GM12878 (cell line): ENCODE measurements around the gene UTP14A.

Experiments used
- CTCF ChIP-seq, 3 experiments: IDR thresholded peaks in 2 of 3; conservative IDR thresholded peaks in 1 of 3; 2 replicates each; pipeline ENCODE4 v1.5.1; 2011; ENCODE audit warnings: low read depth in 3 of 3, low read length in 3 of 3, mild to moderate bottlenecking in 3 of 3, control low read depth in 2 of 3, moderate library complexity in 2 of 3, inconsistent platforms in 1 of 3, mixed read lengths in 1 of 3; ENCODE audit not compliant: control insufficient read depth in 2 of 3, insufficient read depth in 1 of 3; ENCODE audit errors: extremely low read depth in 1 of 3
- HCFC1 ChIP-seq: fragments of 150-350 bp; IDR thresholded peaks from 2 replicates; pipeline ENCODE4 v1.6.1; 2014; ENCODE audit warnings: low read length
- MAX ChIP-seq: IDR thresholded peaks from 2 replicates; pipeline ENCODE4 v1.6.1; 2012; ENCODE audit warnings: low read depth, low read length, improper control_type of control experiment
- MXI1 ChIP-seq: fragments of 150-350 bp; IDR thresholded peaks from 2 replicates; pipeline ENCODE4 v1.6.1; 2011; ENCODE audit warnings: low read depth, mild to moderate bottlenecking, inconsistent platforms, low read length, improper control_type of control experiment
- PAX8 ChIP-seq: fragments of 450-650 bp; IDR thresholded peaks from 2 replicates; pipeline ENCODE4 v1.6.1; 2017; ENCODE audit warnings: mild to moderate bottlenecking, moderate library complexity
- POLR2A ChIP-seq: IDR thresholded peaks from 2 replicates; pipeline ENCODE4 v1.6.1; 2011; ENCODE audit warnings: low read depth, mild to moderate bottlenecking, low read length
- TCF7 ChIP-seq: IDR thresholded peaks from 2 replicates; pipeline ENCODE4 v1.6.1; 2014; ENCODE audit warnings: antibody characterized with exemption, borderline replicate concordance

GRCh38 chrX:129931411-129932015, 25.5 kb downstream of the UTP14A start:
- TF ChIP-seq PAX8 (no peak), MXI1 (no peak), HCFC1 (no peak), CTCF (IDR thresholded peaks at IDR 0.05 in 2 of 3, conservative IDR thresholded peaks at IDR 0.05 in 1 of 3; ENCODE audit: control insufficient read depth in 2 of 3, extremely low read depth in 1 of 3, insufficient read depth in 1 of 3, low read depth in 3 of 3, low read length in 3 of 3) (no peak), TCF7 (no peak), POLR2A (peak; percentile 49; the same call in 1 of the 2 replicates), MAX (0 out of 2 replicates have a peak, but pooled peaks have one; percentile 19)
